ENCODE results near the gene UVRAG. TPM values are rescaled to one million over a fixed set of nuclear protein-coding genes. Genes with fewer than 3 reads are reported as not detected.

The UVRAG gene
- total and polyA plus RNA-seq, 2 of the 13 experiments (the other 11 are each of a cell fraction or from before 2014, with no cell fraction given) = 9.7 to 17.3 TPM

DNA sequence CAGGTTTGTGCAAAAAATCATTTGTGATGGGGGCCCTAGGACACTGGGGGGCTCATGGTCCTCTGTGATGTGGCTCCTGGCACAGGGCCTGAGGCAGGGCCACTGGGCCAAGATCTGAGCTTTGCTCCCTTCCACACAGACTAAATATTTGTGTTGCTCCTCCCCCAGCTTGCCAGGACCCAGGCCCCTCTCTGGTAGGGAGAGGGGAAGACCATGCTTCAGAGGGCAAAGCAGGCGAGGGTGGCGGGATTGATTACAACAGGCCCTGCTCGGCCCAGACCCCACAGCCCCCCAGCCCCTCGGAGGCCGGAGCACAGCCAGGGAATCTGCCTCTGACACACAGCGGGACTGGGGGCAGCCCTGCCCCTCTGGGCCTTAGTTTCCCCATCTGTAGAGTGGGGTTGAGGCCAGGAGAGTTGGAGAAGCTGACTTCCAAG, 362.3 kb downstream of the UVRAG start (continued):
- no peak for TF ChIP-seq ZC3H13 (CRISPR knock-in tag; IDR thresholded peaks at IDR 0.05)
- TF ChIP-seq ZNF556 (CRISPR knock-in tag; IDR thresholded peaks at IDR 0.05; ENCODE audit: borderline replicate concordance) = 0 out of 2 replicates have a peak, but pooled peaks have one; percentile 65
- no peak for TF ChIP-seq PTBP1 (IDR thresholded peaks at IDR 0.05; ENCODE audit: low read depth, low read length, poor library complexity, severe bottlenecking)
- TF ChIP-seq ZFP41 (CRISPR knock-in tag; IDR thresholded peaks at IDR 0.05; ENCODE audit: borderline replicate concordance) = no peak
- peak; percentile 81; the same call in 1 of the 2 replicates for TF ChIP-seq REPIN1 (CRISPR knock-in tag; IDR thresholded peaks at IDR 0.05; ENCODE audit: borderline replicate concordance, low read depth)
- no peak for TF ChIP-seq KLF12 (CRISPR knock-in tag; IDR thresholded peaks at IDR 0.05; ENCODE audit: borderline replicate concordance)
- TF ChIP-seq ZNF292 (CRISPR knock-in tag; IDR thresholded peaks at IDR 0.05; ENCODE audit: borderline replicate concordance, low read depth) = peak; percentile 76; the same call in 1 of the 2 replicates
- TF ChIP-seq SPEN (CRISPR knock-in tag; IDR thresholded peaks at IDR 0.05; ENCODE audit: low read depth) = no peak
- TF ChIP-seq ATAD3A (CRISPR knock-in tag; IDR thresholded peaks at IDR 0.05) = no peak
- 0 out of 2 replicates have a peak, but pooled peaks have one; percentile 22 for TF ChIP-seq CBFB (CRISPR knock-in tag; IDR thresholded peaks at IDR 0.05)
- TF ChIP-seq, protein P1, sequence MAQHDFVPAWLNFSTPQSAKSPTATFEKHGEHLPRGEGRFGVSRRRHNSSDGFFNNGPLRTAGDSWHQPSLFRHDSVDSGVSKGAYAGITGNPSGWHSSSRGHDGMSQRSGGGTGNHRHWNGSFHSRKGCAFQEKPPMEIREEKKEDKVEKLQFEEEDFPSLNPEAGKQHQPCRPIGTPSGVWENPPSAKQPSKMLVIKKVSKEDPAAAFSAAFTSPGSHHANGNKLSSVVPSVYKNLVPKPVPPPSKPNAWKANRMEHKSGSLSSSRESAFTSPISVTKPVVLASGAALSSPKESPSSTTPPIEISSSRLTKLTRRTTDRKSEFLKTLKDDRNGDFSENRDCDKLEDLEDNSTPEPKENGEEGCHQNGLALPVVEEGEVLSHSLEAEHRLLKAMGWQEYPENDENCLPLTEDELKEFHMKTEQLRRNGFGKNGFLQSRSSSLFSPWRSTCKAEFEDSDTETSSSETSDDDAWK (CRISPR knock-in tag; IDR thresholded peaks at IDR 0.05) = no peak
- TF ChIP-seq, protein P2, sequence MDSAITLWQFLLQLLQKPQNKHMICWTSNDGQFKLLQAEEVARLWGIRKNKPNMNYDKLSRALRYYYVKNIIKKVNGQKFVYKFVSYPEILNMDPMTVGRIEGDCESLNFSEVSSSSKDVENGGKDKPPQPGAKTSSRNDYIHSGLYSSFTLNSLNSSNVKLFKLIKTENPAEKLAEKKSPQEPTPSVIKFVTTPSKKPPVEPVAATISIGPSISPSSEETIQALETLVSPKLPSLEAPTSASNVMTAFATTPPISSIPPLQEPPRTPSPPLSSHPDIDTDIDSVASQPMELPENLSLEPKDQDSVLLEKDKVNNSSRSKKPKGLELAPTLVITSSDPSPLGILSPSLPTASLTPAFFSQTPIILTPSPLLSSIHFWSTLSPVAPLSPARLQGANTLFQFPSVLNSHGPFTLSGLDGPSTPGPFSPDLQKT (CRISPR knock-in tag; IDR thresholded peaks at IDR 0.05; ENCODE audit: borderline replicate concordance) = no peak
- no peak for TF ChIP-seq SAFB2 (CRISPR knock-in tag; IDR thresholded peaks at IDR 0.05; ENCODE audit: borderline replicate concordance, low read depth)
- TF ChIP-seq ZNF564 (CRISPR knock-in tag; IDR thresholded peaks at IDR 0.05) = no peak
- no peak for TF ChIP-seq MTA3 (CRISPR knock-in tag; IDR thresholded peaks at IDR 0.05)
- no peak for TF ChIP-seq ZSCAN22 (CRISPR knock-in tag; IDR thresholded peaks at IDR 0.05)
- TF ChIP-seq, protein P3, sequence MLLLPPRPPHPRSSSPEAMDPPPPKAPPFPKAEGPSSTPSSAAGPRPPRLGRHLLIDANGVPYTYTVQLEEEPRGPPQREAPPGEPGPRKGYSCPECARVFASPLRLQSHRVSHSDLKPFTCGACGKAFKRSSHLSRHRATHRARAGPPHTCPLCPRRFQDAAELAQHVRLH (CRISPR knock-in tag; IDR thresholded peaks at IDR 0.05; ENCODE audit: borderline replicate concordance, low read depth) = no peak
- TF ChIP-seq, protein P4, sequence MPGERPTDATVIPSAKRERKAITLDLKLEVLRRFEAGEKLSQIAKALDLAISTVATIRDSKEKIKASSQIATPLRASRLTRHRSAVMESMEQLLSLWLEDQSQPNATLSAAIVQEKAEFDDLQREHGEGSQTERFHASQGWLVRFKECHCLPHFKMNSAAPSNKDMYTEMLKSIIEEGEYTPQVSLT (CRISPR knock-in tag; IDR thresholded peaks at IDR 0.05; ENCODE audit: borderline replicate concordance, low read depth) = no peak
- no peak for TF ChIP-seq TCF12 (IDR thresholded peaks at IDR 0.05)
- TF ChIP-seq TCF12 (CRISPR knock-in tag; IDR thresholded peaks at IDR 0.05) = no peak
- no peak for TF ChIP-seq ELF4 (CRISPR knock-in tag; IDR thresholded peaks at IDR 0.05; ENCODE audit: borderline replicate concordance)
- TF ChIP-seq, protein P5, sequence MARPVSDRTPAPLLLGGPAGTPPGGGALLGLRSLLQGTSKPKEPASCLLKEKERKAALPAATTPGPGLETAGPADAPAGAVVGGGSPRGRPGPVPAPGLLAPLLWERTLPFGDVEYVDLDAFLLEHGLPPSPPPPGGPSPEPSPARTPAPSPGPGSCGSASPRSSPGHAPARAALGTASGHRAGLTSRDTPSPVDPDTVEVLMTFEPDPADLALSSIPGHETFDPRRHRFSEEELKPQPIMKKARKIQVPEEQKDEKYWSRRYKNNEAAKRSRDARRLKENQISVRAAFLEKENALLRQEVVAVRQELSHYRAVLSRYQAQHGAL (CRISPR knock-in tag; IDR thresholded peaks at IDR 0.05; ENCODE audit: not compliant biosample characterization) = no peak
- TF ChIP-seq REXO4 (CRISPR knock-in tag; IDR thresholded peaks at IDR 0.05; ENCODE audit: borderline replicate concordance) = no peak
- no peak for TF ChIP-seq ZSCAN25 (CRISPR knock-in tag; IDR thresholded peaks at IDR 0.05)
- TF ChIP-seq MIER3 (CRISPR knock-in tag; IDR thresholded peaks at IDR 0.05; ENCODE audit: borderline replicate concordance) = no peak

Data from HepG2 (cell line).